Endothelial cell of hepatic sinusoid (primary cell): ENCODE results near the gene GSPT1.
"Not testable (repeated sequence)": the region's sequence is repeated elsewhere in the genome, so short reads cannot be mapped to it uniquely, and the experiment has no call there.

Experiments
- in situ Hi-C: cut with HindIII; loops from 2 replicates; pipeline ENCODE4 v1.10.0; 2017; ENCODE audit warnings: low sequenced_read_pairs

Gene GSPT1

DNA sequence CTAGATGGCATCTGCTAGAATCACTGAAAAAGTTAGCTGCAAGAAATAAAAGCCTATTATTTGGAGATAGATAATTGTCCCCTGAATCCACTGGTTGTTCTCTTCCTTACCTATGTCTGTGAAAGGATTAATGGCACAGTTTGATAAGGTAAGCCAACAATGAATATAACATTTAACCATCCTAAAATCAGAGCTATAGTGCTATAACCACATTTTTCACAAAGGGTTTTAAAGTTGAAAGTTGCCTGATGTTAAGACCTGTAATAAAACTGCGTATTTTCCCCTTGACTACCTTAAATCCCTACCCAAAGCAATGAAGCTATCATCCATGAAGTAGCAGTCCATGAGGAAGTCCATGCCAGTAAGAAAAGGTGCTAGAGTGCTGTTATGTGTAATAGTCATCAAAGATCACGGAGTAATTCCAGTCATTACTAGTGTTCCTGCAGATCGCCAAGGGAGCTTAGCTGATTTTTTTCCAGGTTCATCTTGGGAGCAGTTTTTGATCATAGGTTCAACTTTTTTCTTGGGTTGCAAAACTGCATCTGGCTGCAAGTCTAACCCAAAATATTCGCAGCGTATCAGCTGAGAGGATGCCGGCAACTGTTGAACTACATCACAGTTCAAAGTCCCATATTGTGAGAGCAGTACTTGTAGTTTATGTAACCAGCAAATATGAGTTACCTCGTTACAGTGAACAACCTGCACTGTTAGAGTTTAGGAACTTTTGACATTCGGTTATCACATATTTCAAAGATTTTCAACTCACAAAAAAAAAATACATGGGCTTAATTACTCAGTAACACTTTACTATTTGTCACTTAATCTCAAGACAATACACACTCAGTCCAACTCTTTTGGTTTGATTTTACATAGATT lies 46.2 kb downstream of the GSPT1 start:
- in situ Hi-C loops, result no loop called here

- in situ Hi-C loops, result no loop called here
Observed at GRCh38 chr16:11868412-11868980, 47.3 kb downstream of the GSPT1 start.

- in situ Hi-C loops, result no loop called here
Observed at GRCh38 chr16:11862489-11862888, 53.3 kb downstream of the GSPT1 start.

GRCh38 chr16:11857161-11857560 lies 58.6 kb downstream of the GSPT1 start:
- in situ Hi-C loops, result no loop called here

DNA sequence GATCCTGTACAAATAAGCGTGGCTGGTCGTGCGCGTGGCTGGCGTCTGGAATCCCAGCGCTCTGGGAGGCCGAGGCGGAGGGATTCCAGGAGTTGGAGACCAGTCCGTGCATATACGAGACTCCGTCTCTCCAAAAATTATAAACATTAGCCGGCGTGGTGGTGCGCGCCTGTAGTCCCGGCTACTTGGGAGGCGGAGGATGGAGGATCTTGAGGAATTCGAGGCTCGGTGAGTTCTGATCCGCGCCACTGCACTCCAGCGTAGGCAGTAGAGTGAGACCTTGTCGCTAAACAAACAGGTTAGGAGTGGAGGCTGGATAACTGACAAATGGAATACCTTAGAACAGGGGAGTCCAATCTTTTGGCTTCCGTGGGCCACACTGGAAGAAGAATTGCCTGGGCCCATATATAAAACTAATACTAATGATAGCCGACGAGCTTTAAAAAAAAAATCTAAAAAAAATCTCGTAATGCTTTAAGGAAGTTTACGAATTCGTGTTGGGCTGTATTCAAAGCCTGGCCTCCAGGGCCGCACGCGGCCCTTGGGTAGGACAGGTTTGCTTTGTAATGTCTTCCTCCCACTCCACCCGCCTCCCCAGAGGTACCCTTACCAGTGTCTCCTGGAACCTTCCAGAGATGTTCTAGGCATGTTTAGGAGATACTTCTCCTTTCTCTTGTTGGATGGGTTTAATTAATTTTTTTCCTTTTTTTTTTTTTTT lies 63.5 kb downstream of the GSPT1 start:
- in situ Hi-C loops, result no loop called here

- in situ Hi-C loops, result no loop called here
Observed at GRCh38 chr16:11851294-11852091, 64.3 kb downstream of the GSPT1 start, which contains the start of gene RSL1D1. Gene RSL1D1 (minus strand): TSS chr16:11851542. CDS start chr16:11851512, 30 bp downstream.

DNA sequence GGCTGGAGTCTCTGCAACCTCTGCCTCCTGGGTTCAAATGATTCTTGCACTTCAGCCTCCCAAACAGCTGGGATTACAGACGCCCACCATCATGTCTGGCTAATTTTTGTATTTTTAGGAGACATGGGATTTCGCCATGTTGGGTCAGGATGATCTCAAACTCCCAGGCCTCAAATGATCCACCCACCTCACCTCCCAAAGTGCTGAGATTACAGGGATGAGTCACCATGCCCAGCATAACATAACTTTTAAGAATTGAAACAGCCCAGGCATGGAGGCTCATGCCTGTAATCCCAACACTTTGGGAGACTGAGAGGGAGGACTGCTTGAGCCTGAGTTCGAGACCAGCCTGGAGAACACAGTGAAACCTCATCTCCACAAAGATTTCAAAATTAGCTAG lies 66.9 kb downstream of the GSPT1 start:
- in situ Hi-C loops, result no loop called here

GRCh38 chr16:11844499-11844898 lies 71.3 kb downstream of the GSPT1 start:
- in situ Hi-C loops, result no loop called here

DNA sequence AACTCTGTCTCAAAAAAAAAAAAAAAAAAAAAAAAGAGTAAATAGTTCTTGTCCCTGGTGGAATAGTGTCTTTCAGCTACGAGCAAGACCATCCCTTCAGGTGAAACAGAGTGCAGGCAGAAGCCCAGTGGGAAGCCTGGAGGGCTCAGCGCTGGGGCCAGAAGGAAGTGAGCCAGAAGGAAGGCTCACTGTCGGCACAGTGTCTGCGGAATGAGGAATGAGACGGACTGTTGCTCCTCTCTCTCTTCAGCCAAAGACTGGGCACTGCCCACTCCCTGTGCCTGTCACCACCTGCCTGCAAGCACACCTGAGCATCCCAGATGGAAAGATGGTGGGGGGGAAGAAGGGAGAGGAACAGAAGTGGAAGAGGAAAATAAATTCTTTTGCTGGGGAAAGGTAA lies 71.9 kb downstream of the GSPT1 start:
- in situ Hi-C loops, result no loop called here

DNA sequence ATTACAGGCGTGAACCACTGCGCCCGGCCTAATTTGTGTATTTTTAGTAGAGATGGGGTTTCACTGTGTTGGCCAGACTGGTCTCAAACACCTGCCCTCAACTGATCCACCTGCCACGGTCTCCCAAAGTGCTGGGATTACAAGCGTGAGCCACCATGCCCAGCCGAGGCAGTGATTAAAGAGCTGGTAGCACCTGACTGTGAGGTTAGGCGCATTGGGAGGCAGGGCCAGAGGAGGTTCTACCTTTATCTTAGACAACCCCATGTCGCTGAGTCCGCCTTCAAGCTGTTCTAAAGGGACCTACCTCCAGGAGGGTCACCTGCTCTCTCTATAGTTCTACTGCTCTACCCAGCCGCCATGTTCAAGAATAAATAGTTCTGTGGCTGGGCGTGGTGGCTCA lies 72.5 kb downstream of the GSPT1 start:
- in situ Hi-C loops, result no loop called here

- in situ Hi-C loops, result no loop called here
Observed at GRCh38 chr16:11841026-11841425, 74.7 kb downstream of the GSPT1 start.

DNA sequence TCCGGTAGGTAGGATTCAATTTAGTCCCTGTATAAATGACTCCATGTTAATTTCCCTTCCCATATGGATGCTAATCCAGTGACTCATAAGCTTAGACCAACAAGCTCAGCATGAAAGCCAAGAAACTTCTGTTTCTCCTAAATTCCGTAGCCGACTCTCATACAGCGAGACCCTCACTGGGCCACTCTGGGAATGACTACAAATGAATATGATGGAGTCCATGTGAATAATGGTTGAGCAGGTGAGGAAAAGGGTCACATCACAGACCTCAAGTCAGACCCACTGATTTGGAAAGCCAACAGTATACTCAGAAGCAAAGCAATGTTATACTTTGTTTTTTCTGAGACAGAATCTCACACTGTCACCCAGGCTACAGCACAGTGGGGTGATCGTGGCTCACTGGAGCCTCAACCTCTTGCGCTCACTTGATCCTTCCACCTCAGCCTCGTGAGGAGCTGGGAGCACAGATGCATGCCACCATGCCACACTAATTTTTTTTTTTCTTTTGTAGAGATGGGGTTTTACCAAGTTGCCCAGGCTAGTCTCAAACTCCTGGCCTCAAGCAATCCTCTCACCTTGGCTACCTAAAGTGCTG lies 79.0 kb downstream of the GSPT1 start:
- in situ Hi-C loops, result loop anchor here (5.0 kb wide), 2 partner anchors 81 to 99 kb away; partner anchors contain the start of gene GSPT1

- in situ Hi-C loops, result loop anchor here (5.0 kb wide), 2 partner anchors 81 to 99 kb away; partner anchors contain the start of gene GSPT1
Observed at GRCh38 chr16:11835891-11836649, 79.7 kb downstream of the GSPT1 start.

DNA sequence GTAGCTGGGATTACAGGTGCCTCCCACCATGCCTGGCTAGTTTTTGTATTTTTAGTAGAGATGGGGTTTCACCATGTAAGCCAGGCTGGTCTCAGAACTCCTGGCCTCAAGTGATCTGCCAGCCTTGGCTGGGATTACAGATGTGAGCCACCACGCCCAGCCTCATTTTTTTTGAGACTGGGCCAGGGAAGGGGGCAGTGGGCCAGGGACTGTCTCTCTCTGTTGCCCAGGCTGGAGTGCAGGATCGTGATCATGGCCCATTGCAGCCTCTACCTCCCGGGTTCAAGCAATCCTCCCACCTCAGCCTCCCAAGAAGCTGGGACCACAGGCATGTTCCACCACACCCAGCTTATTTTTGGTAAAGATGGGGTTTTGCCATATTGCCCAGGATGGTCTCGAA lies 80.4 kb downstream of the GSPT1 start:
- in situ Hi-C loops, result loop anchor here (5.0 kb wide), 2 partner anchors 82 to 98 kb away; partner anchors contain the start of gene GSPT1

- in situ Hi-C loops, result no loop called here
Observed at GRCh38 chr16:11833951-11834695, 81.6 kb downstream of the GSPT1 start.

DNA sequence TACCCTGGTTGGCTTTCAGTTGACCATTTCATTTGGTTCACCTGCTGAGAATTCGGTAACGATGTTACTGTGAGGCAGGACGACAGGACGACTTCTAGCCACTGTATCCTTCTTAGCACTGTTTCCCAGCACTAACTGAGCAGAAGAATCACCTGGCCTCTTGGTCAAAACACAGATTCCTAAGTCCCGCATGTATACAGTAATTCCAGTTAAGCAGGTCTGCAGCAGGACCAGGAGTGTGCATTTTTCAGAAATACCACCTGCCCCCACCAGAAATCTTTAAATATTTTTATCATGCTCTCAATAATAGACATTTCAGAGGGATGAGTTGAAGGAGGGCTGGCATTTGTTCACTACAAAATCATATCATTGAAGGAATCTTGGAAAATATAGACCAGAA lies 87.1 kb downstream of the GSPT1 start:
- in situ Hi-C loops, result no loop called here

DNA sequence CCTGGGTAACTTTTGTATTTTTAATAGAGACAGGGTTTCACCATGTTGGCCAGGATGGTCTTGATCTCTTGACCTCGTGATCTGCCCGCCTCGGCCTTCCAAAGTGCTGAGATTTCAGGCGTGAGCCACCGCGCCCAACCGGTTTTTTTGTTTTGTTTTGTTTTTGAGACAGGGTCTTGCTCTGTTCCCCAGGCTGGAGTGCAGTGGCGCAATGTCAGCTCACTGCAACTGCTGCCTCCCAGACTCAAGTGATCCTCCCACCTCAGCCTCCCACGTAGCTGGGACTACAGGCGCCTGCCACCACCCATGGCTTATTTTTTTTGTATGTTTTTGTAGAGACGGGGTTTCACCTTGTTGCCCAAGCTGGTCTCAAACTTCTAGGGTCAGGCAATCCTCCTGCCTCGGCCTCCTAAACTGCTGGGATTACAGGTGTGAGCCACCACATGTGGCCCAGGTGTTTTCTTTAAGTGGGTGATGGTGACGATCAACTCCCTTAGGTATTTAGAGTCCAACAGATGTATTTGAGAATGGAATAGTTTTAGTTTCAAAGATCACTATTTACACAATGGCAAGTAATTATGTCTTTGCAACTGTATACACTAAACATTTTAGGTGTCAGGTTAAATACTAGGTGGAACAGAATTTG lies 90.1 kb downstream of the GSPT1 start:
- in situ Hi-C loops, result not testable (repeated sequence)

DNA sequence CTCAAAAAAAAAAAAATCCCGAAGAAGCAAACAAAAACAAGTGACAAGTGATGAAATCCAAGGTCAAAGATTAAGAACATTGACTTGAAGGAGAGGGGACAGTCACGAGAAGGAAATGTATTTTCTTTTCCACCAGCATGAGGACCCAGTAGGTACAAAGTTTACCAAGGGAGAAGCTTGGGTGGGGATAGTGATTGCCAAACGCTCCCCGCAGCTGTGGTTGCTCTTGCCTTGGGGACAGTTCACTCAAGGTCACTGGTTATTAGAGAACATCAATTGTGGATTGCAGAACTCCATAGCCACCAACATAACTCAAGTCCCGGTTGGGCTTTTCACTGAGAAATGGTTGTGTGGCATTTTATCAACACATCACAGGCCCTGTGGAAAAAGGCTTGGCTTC lies 91.4 kb downstream of the GSPT1 start:
- in situ Hi-C loops, result no loop called here
